ENCODE measurements around the gene SYT3.

The SYT3 gene

DNA sequence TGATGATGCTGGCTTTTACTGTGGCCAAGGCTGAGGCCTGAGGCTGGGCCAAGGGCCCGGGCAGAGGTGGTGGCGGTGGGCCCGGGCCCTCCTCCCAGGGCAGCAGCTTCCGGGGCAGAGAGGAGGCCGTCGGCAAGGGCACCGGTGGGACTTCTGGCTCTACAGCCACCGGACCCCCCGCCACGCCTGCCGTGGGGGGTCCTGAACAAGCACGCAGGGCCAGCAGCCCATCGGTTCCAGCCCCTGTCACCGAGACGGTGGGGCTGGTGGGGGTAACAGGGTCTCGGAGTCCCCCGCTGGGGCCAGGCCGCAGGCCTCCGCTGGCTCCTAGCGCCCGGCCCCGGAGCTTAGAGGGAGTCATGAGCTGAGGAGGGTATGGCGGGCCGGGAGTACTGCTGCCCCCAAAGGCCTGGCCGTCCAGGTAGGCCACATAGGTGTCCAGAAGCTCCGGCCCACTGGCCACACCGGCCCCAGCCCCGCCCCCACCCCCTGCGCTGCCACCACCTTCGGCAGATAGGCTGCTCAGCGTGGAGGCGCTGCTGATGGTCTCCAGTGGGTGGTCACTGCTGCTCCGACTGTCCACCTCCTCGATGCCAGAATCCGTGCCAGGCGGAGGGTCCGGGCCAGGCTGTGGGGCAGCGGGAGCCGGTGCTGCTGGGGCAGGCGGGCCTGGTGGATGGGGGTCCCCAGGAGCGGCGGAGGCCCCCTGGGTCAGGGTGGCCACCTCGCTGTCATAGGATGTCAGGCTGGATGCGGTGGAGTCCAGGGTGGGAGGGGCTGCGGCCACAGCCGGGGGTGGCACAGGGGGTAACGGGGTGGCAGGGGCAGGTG is 26.9 kb upstream of the SYT3 start:
- Histone ChIP-seq H3K9me3 (ENCODE audit: severe bottlenecking) (peaks cover 3% of the 10 kb centered on the region), H3K4me3 (ENCODE audit: severe bottlenecking) (no peak overlapping the region), H3K4me1 (ENCODE audit: insufficient read depth, poor library complexity, severe bottlenecking) (no peaks in the 10 kb centered on the region), H3K27ac (ENCODE audit: poor library complexity, severe bottlenecking) (no peak overlapping the region), H3K36me3 (ENCODE audit: low read depth) (no peaks in the 10 kb centered on the region), H3K27me3 (ENCODE audit: insufficient read depth, poor library complexity, severe bottlenecking) (peaks cover 68% of the 10 kb centered on the region)
- no peak for ATAC-seq (ENCODE audit: low read depth)
- no peak for TF ChIP-seq CTCF (IDR thresholded peaks at IDR 0.05; ENCODE audit: poor library complexity, severe bottlenecking)
- no peak for DNase-seq (ENCODE audit: low spot score)

DNA sequence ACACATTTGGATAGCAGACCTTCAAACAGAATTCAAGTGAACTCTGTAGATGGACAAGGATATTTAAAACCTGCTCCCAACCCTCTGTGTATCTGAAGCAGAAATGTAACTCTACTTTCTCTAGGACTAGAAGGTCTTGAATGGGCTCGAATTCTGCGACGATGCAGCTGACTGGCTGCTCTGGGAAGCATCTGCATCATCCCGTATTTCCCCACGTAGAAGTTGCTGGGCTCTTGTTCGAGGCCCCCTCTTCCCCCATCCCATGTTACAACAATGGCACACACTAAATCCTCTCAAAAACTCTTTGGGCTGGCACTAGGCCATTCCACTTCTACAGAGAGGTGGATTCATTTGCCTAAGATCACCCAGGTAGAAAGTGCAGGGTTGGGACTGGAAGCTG is 24.5 kb upstream of the SYT3 start:
- Histone ChIP-seq H3K27me3 (ENCODE audit: insufficient read depth, poor library complexity, severe bottlenecking) (peaks cover 61% of the 10 kb centered on the region), H3K27ac (ENCODE audit: poor library complexity, severe bottlenecking) (no peak overlapping the region), H3K4me3 (ENCODE audit: severe bottlenecking) (no peak overlapping the region), H3K36me3 (ENCODE audit: low read depth) (no peaks in the 10 kb centered on the region), H3K9me3 (ENCODE audit: severe bottlenecking) (peaks cover 3% of the 10 kb centered on the region), H3K4me1 (ENCODE audit: insufficient read depth, poor library complexity, severe bottlenecking) (no peaks in the 10 kb centered on the region)
- no peak for TF ChIP-seq CTCF (IDR thresholded peaks at IDR 0.05; ENCODE audit: poor library complexity, severe bottlenecking)
- no peak for DNase-seq (ENCODE audit: low spot score)
- ATAC-seq (ENCODE audit: low read depth) = no peak

DNA sequence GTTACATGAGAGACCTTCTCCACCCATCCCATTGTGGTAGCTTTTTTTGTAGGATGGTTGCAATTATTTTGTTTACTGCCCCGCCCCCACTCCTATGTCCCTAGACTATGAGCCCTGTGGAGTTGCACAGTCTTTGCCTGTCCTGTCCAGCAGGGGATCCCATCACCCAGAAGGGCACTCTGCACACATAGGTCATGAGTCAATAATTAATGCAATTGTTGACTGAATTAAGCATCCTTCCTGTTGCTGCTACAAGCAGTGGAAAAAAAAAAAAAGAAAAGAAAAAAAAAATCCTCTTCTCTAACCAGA is 23.8 kb upstream of the SYT3 start:
- Histone ChIP-seq H3K4me3 (ENCODE audit: severe bottlenecking) (no peak overlapping the region), H3K27me3 (ENCODE audit: insufficient read depth, poor library complexity, severe bottlenecking) (peaks cover 58% of the 10 kb centered on the region), H3K27ac (ENCODE audit: poor library complexity, severe bottlenecking) (no peak overlapping the region), H3K4me1 (ENCODE audit: insufficient read depth, poor library complexity, severe bottlenecking) (no peaks in the 10 kb centered on the region), H3K36me3 (ENCODE audit: low read depth) (no peaks in the 10 kb centered on the region), H3K9me3 (ENCODE audit: severe bottlenecking) (peaks cover 3% of the 10 kb centered on the region)
- DNase-seq (ENCODE audit: low spot score) = no peak
- no peak for TF ChIP-seq CTCF (IDR thresholded peaks at IDR 0.05; ENCODE audit: poor library complexity, severe bottlenecking)
- no peak for ATAC-seq (ENCODE audit: low read depth)

DNA sequence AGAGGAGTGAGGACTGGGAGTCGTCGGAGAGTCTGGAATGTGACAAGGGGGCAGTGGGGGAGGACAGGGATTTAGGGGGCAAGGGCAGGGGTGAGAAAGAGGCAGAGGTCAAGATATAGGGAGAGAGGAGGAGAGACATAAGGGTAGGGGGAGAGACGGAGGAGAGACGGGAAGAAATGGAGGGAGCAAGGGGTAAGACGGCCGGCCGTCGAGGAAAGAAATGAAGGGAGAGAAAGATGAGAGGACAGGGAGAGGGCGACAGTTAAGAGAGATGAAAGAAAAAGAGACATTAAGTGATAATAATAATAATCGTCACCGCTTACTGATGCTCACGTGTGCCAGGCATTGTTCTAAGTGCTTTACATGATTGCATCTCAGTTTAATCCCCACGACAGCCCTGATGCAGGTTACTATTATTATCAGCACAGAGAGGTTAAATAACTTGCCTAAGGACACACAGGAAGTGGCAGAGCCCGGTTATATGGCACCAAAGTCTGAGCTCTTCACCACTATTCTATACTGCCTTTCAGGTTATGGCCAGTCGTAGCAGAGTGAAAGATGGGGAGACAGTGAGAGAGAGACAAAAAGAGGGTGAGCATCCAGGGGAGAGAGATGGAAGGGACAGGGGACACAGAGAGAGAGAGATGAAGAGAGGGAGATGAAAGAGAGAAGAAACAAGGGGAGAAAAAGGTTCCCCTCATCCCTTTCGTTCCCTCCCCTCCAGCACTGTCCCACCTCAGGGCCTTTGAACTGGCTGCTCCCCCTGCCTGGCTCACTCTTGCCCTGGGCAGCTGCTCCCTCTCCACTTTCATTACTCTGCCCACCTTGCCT is 23.2 kb upstream of the SYT3 start:
- peaks cover 56% of the 10 kb centered on the region for H3K27me3 ChIP-seq (ENCODE audit: insufficient read depth, poor library complexity, severe bottlenecking)
- H3K4me3 ChIP-seq (ENCODE audit: severe bottlenecking) = no peak overlapping the region
- DNase-seq (ENCODE audit: low spot score) (no peak), ATAC-seq (ENCODE audit: low read depth) (no peak)
- no peaks in the 10 kb centered on the region for H3K36me3 ChIP-seq (ENCODE audit: low read depth)
- no peaks in the 10 kb centered on the region for H3K4me1 ChIP-seq (ENCODE audit: insufficient read depth, poor library complexity, severe bottlenecking)
- H3K9me3 ChIP-seq (ENCODE audit: severe bottlenecking) = peaks cover 3% of the 10 kb centered on the region
- H3K27ac ChIP-seq (ENCODE audit: poor library complexity, severe bottlenecking) = no peak overlapping the region
- no peak for TF ChIP-seq CTCF (IDR thresholded peaks at IDR 0.05; ENCODE audit: poor library complexity, severe bottlenecking)
